Measurements from ENCODE around the gene MUSTN1.

DNA sequence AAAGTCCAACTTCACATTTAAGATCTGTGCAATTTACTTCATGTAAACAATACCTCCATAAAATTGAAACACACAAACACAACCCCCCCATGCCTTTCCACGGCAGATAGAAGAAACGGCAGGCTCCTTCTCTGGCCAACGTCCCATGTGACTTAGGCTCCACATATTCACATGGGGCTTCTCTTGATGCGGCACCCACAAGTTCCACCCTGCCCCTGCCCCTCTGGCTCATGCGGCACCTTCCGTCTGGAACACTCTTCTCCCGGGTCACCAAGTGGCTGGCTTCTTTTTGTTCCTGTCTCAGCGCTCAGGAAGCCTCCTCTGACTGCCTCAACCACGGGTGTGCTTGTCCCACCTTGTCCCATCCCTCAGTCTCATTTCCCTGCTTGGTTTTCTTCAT lies 36.9 kb upstream of the MUSTN1 start:
- TF ChIP-seq, protein P1, sequence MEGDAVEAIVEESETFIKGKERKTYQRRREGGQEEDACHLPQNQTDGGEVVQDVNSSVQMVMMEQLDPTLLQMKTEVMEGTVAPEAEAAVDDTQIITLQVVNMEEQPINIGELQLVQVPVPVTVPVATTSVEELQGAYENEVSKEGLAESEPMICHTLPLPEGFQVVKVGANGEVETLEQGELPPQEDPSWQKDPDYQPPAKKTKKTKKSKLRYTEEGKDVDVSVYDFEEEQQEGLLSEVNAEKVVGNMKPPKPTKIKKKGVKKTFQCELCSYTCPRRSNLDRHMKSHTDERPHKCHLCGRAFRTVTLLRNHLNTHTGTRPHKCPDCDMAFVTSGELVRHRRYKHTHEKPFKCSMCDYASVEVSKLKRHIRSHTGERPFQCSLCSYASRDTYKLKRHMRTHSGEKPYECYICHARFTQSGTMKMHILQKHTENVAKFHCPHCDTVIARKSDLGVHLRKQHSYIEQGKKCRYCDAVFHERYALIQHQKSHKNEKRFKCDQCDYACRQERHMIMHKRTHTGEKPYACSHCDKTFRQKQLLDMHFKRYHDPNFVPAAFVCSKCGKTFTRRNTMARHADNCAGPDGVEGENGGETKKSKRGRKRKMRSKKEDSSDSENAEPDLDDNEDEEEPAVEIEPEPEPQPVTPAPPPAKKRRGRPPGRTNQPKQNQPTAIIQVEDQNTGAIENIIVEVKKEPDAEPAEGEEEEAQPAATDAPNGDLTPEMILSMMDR (IDR thresholded peaks at IDR 0.05; ENCODE audit: low read length), result no peak
- TF ChIP-seq EZH2 (IDR thresholded peaks at IDR 0.05; ENCODE audit: borderline replicate concordance, low read length), result no peak
